GM12874 (cell line): ENCODE data around the gene PNLIPRP2.
A peak's percentile ranks its signal among the peaks of the same experiment; 100 is the strongest.

ENCODE experiments used
- CTCF ChIP-seq: IDR thresholded peaks from 2 replicates; pipeline ENCODE4 v1.5.1; 2011; ENCODE audit warnings: low read depth, mild to moderate bottlenecking, control low read depth, low read length, moderate library complexity; ENCODE audit not compliant: insufficient read depth

The PNLIPRP2 gene

GRCh38 chr10:116636976-116637375 lies 16.2 kb downstream of the PNLIPRP2 start:
- no peak for TF ChIP-seq CTCF

- no peak for TF ChIP-seq CTCF
Measured at GRCh38 chr10:116637830-116638229, 17.1 kb downstream of the PNLIPRP2 start.

- TF ChIP-seq CTCF: no peak
Measured at GRCh38 chr10:116646502-116646901, 25.7 kb downstream of the PNLIPRP2 start.

- TF ChIP-seq CTCF: no peak
Measured at GRCh38 chr10:116648903-116649302, 28.1 kb downstream of the PNLIPRP2 start.

GRCh38 chr10:116653885-116654284 lies 33.1 kb downstream of the PNLIPRP2 start:
- TF ChIP-seq CTCF: no peak

GRCh38 chr10:116654816-116655215 lies 34.1 kb downstream of the PNLIPRP2 start:
- peak; percentile 45 for TF ChIP-seq CTCF

GRCh38 chr10:116655568-116655967 lies 34.8 kb downstream of the PNLIPRP2 start:
- TF ChIP-seq CTCF: no peak

- TF ChIP-seq CTCF: no peak
Measured at GRCh38 chr10:116656044-116656443, 35.3 kb downstream of the PNLIPRP2 start.
